Lower leg skin (tissue), 3 donors: ENCODE measurements around the gene CAMTA1.

Source experiments
- POLR2A ChIP-seq, 2 donors: fragments of 450-650 bp; IDR thresholded peaks; one replicate each; pipeline ENCODE4 v1.6.1; 2016 to 2017; ENCODE audit warnings: antibody characterized with exemption in 2 of 2, mild to moderate bottlenecking in 1 of 2, moderate library complexity in 1 of 2
- TF ChIP-seq, protein P1 (sequence below), 3 donors: fragments of 450-650 bp; IDR thresholded peaks; one replicate each; pipeline ENCODE4 v1.5.1; 2016; ENCODE audit warnings: antibody characterized with exemption in 3 of 3, mild to moderate bottlenecking in 3 of 3, moderate library complexity in 2 of 3

DNA sequence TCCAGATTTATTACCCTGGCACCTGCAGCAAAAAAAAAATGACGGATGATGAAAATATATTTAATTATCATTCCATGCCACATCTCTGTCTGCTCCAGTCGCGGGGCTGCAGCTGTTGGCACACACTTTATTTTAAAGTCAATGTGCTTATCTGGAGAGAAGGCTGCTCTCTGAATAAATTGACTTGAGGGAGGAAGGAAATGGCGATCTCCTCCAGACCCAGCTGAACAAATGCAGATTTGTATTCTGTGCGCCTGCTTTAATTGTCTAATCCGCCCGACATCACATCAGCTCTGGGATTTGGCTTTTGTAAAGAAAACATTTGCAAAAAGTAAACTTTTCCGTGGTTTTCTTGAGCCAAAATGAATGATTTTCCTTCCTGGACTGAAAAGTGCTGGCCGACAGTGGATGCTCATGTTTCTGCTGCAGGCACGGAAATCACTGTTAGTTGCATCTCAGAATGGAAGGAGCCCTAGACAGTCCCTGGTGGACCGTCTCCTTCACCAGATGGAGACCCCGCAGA is 150.2 kb downstream of the CAMTA1 start:
- TF ChIP-seq, protein P1, sequence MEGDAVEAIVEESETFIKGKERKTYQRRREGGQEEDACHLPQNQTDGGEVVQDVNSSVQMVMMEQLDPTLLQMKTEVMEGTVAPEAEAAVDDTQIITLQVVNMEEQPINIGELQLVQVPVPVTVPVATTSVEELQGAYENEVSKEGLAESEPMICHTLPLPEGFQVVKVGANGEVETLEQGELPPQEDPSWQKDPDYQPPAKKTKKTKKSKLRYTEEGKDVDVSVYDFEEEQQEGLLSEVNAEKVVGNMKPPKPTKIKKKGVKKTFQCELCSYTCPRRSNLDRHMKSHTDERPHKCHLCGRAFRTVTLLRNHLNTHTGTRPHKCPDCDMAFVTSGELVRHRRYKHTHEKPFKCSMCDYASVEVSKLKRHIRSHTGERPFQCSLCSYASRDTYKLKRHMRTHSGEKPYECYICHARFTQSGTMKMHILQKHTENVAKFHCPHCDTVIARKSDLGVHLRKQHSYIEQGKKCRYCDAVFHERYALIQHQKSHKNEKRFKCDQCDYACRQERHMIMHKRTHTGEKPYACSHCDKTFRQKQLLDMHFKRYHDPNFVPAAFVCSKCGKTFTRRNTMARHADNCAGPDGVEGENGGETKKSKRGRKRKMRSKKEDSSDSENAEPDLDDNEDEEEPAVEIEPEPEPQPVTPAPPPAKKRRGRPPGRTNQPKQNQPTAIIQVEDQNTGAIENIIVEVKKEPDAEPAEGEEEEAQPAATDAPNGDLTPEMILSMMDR (IDR thresholded peaks at IDR 0.05) = no peak
- no peak for TF ChIP-seq POLR2A (IDR thresholded peaks at IDR 0.05)
